ENCODE measurements around the gene PTPN6. TPM values are rescaled to one million over a fixed set of nuclear protein-coding genes. Genes with fewer than 3 reads are reported as not detected.

PTPN6 gene
- total RNA-seq, 2 experiments from 2014 or later, result 79.0 to 83.5 TPM

GRCh38 chr12:7001921-7002591 lies 50.9 kb downstream of the PTPN6 start:
- no peaks in the 10 kb centered on the region for H3K27me3 ChIP-seq (ENCODE audit: control insufficient read depth in 1 of 2, insufficient read depth in 2 of 2, low read length in 2 of 2)
- no peak overlapping the region for H3K27ac Mint-ChIP-seq
- H3K27ac ChIP-seq (ENCODE audit: low read depth in 1 of 2, low read length in 2 of 2), result no peak overlapping the region
- H3K27me3 Mint-ChIP-seq, result no peaks in the 10 kb centered on the region
- peaks cover 19% of the 10 kb centered on the region for H3K4me1 Mint-ChIP-seq (ENCODE audit: low read depth)
- no peaks in the 10 kb centered on the region for H3K4me1 ChIP-seq (ENCODE audit: insufficient read depth, low read length)
- H3K36me3 ChIP-seq (ENCODE audit: insufficient read depth, low read length), result peaks cover 15% of the 10 kb centered on the region
- no peaks in the 10 kb centered on the region for H3K9me3 Mint-ChIP-seq
- peaks cover 56% of the 10 kb centered on the region for H3K36me3 Mint-ChIP-seq (ENCODE audit: low read depth)
- ChIA-PET POLR2A (no interaction called here), CTCF (no interaction called here)
- no peak overlapping the region for H3K4me3 ChIP-seq (ENCODE audit: low read length)
- ATAC-seq (ENCODE audit: poor library complexity) (no peak), DNase-seq (no peak)
- intact Hi-C loops (cut with DNase I, micrococcal nuclease), result no loop called here
- TF ChIP-seq, protein P1, sequence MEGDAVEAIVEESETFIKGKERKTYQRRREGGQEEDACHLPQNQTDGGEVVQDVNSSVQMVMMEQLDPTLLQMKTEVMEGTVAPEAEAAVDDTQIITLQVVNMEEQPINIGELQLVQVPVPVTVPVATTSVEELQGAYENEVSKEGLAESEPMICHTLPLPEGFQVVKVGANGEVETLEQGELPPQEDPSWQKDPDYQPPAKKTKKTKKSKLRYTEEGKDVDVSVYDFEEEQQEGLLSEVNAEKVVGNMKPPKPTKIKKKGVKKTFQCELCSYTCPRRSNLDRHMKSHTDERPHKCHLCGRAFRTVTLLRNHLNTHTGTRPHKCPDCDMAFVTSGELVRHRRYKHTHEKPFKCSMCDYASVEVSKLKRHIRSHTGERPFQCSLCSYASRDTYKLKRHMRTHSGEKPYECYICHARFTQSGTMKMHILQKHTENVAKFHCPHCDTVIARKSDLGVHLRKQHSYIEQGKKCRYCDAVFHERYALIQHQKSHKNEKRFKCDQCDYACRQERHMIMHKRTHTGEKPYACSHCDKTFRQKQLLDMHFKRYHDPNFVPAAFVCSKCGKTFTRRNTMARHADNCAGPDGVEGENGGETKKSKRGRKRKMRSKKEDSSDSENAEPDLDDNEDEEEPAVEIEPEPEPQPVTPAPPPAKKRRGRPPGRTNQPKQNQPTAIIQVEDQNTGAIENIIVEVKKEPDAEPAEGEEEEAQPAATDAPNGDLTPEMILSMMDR (IDR thresholded peaks at IDR 0.05), result no peak
- no peak overlapping the region for H3K4me3 Mint-ChIP-seq
- H3K9me3 ChIP-seq (ENCODE audit: control insufficient read depth in 1 of 2, insufficient read depth in 1 of 2, low read length in 2 of 2), result no peaks in the 10 kb centered on the region

GRCh38 chr12:7004287-7004803 lies 53.2 kb downstream of the PTPN6 start:
- POLR2A ChIA-PET, result interaction anchor here (1.0 kb wide), 1 partner anchor 61 kb away, joined by 3 read pairs; the partner anchor contains the start of genes C12orf57 and RNU7-1
- H3K4me3 Mint-ChIP-seq, result no peak overlapping the region
- Histone ChIP-seq H3K27ac (ENCODE audit: low read depth in 1 of 2, low read length in 2 of 2) (no peak overlapping the region), H3K9me3 (ENCODE audit: control insufficient read depth in 1 of 2, insufficient read depth in 1 of 2, low read length in 2 of 2) (no peaks in the 10 kb centered on the region), H3K27me3 (ENCODE audit: control insufficient read depth in 1 of 2, insufficient read depth in 2 of 2, low read length in 2 of 2) (no peaks in the 10 kb centered on the region), H3K4me1 (ENCODE audit: insufficient read depth, low read length) (no peaks in the 10 kb centered on the region), H3K4me3 (ENCODE audit: low read length) (no peak overlapping the region), H3K36me3 (ENCODE audit: insufficient read depth, low read length) (no peaks in the 10 kb centered on the region)
- H3K27ac Mint-ChIP-seq, result no peak overlapping the region
- no peaks in the 10 kb centered on the region for H3K9me3 Mint-ChIP-seq
- H3K27me3 Mint-ChIP-seq, result no peaks in the 10 kb centered on the region
- CTCF ChIA-PET, result interaction anchor here (1.0 kb wide), 1 partner anchor 55 kb away, joined by 3 read pairs; no protein-coding TSS in a partner anchor
- intact Hi-C loops (cut with DNase I, micrococcal nuclease), result no loop called here
- DNase-seq (no peak), ATAC-seq (ENCODE audit: poor library complexity) (no peak)
- H3K4me1 Mint-ChIP-seq (ENCODE audit: low read depth), result peaks cover 17% of the 10 kb centered on the region
- TF ChIP-seq, protein P1 (IDR thresholded peaks at IDR 0.05), result no peak
- peaks cover 53% of the 10 kb centered on the region for H3K36me3 Mint-ChIP-seq (ENCODE audit: low read depth)

- H3K9me3 Mint-ChIP-seq, result no peaks in the 10 kb centered on the region
- no peak overlapping the region for H3K27ac Mint-ChIP-seq
- Histone ChIP-seq H3K27me3 (ENCODE audit: control insufficient read depth in 1 of 2, insufficient read depth in 2 of 2, low read length in 2 of 2) (no peaks in the 10 kb centered on the region), H3K4me1 (ENCODE audit: insufficient read depth, low read length) (no peaks in the 10 kb centered on the region), H3K36me3 (ENCODE audit: insufficient read depth, low read length) (no peaks in the 10 kb centered on the region), H3K4me3 (ENCODE audit: low read length) (no peak overlapping the region), H3K27ac (ENCODE audit: low read depth in 1 of 2, low read length in 2 of 2) (no peak overlapping the region), H3K9me3 (ENCODE audit: control insufficient read depth in 1 of 2, insufficient read depth in 1 of 2, low read length in 2 of 2) (no peaks in the 10 kb centered on the region)
- no peaks in the 10 kb centered on the region for H3K27me3 Mint-ChIP-seq
- peaks cover 17% of the 10 kb centered on the region for H3K4me1 Mint-ChIP-seq (ENCODE audit: low read depth)
- ChIA-PET CTCF (interaction anchor here (1.0 kb wide), 1 partner anchor 55 kb away, joined by 3 read pairs; no protein-coding TSS in a partner anchor), POLR2A (interaction anchor here (1.0 kb wide), 1 partner anchor 61 kb away, joined by 3 read pairs; the partner anchor contains the start of genes C12orf57 and RNU7-1)
- no peak for ATAC-seq (ENCODE audit: poor library complexity)
- no peak for DNase-seq
- no peak overlapping the region for H3K4me3 Mint-ChIP-seq
- intact Hi-C loops (cut with DNase I, micrococcal nuclease), result no loop called here
- TF ChIP-seq, protein P1 (IDR thresholded peaks at IDR 0.05), result no peak
- H3K36me3 Mint-ChIP-seq (ENCODE audit: low read depth), result peaks cover 54% of the 10 kb centered on the region
Observed at GRCh38 chr12:7004840-7005239, 53.7 kb downstream of the PTPN6 start.

All from CD4-positive, alpha-beta T cell (primary cell).